Smooth muscle cell (in vitro differentiated cells): Measurements from ENCODE around the gene TEX22. TPM values are rescaled to one million over a fixed set of nuclear protein-coding genes. Genes with fewer than 3 reads are reported as not detected.

Source experiments
- DNase-seq: peaks from one replicate; lab custom pipeline; 2025; ENCODE audit not compliant: unreplicated experiment; lab: John Stamatoyannopoulos, UW
- H2AFZ ChIP-seq: fragments of 200-600 bp; sonication (generic); 2 replicates; pipeline ENCODE4 v1.6.0; 2016; ENCODE audit warnings: antibody characterized with exemption, low read depth, mild to moderate bottlenecking
- H3F3A ChIP-seq: fragments of 200-600 bp; sonication (generic); 2 replicates; pipeline ENCODE4 v1.6.0; 2017; ENCODE audit warnings: antibody characterized with exemption, low read depth
- H3K27ac ChIP-seq: fragments of 200-600 bp; sonication (generic); 2 replicates; pipeline ENCODE4 v1.5.1; 2016; ENCODE audit warnings: low read depth, mild to moderate bottlenecking
- H3K27me3 ChIP-seq: fragments of 200-600 bp; sonication (generic); 2 replicates; pipeline ENCODE4 v1.6.1; 2016; ENCODE audit warnings: low read depth, mild to moderate bottlenecking
- H3K36me3 ChIP-seq: fragments of 200-600 bp; sonication (generic); 2 replicates; pipeline ENCODE4 v1.5.1; 2016; ENCODE audit warnings: low read depth
- H3K4me1 ChIP-seq: fragments of 200-600 bp; sonication (generic); 2 replicates; pipeline ENCODE4 v1.5.1; 2016; ENCODE audit warnings: low read depth
- H3K4me2 ChIP-seq: fragments of 200-600 bp; sonication (generic); 2 replicates; pipeline ENCODE4 v1.6.0; 2016; ENCODE audit warnings: mild to moderate bottlenecking
- H3K4me3 ChIP-seq: fragments of 200-600 bp; sonication (generic); 2 replicates; pipeline ENCODE4 v1.5.1; 2016; ENCODE audit warnings: mild to moderate bottlenecking
- H3K79me2 ChIP-seq: fragments of 200-600 bp; sonication (generic); 2 replicates; pipeline ENCODE4 v1.6.0; 2016; ENCODE audit warnings: low read depth, mild to moderate bottlenecking
- H3K9ac ChIP-seq: fragments of 200-600 bp; sonication (generic); 2 replicates; pipeline ENCODE4 v1.6.0; 2016; ENCODE audit warnings: low read depth
- H3K9me3 ChIP-seq: fragments of 200-600 bp; sonication (generic); replicated peaks from 2 replicates; pipeline ENCODE4 v1.5.1; 2016; ENCODE audit warnings: low read depth
- H4K20me1 ChIP-seq: fragments of 200-600 bp; sonication (generic); 2 replicates; pipeline ENCODE4 v1.6.0; 2016; ENCODE audit warnings: low read depth
- WGBS: methylation state at CpG from one replicate; pipeline ENCODE4 v1.1.7; 2016; ENCODE audit warnings: low lambda C conversion rate; 5-methylcytosine and 5-hydroxymethylcytosine counted together
- polyA plus RNA-seq: library from polyadenylated mRNA; unstranded; fragments of >200 nt; fragmentation: Nextera tagmentation; extraction: Ambion mirVana; gene quantifications from 2 replicates; pipeline ENCODE4 v1.2.1, GENCODE V29; 2016
- total RNA-seq: library from RNA; depleted of rRNA; stranded (reverse); fragments of >200 nt; gene quantifications from 2 replicates; pipeline ENCODE4 v1.2.3, GENCODE V29; 2014
- TF ChIP-seq, protein P1 (sequence below): fragments of 200-600 bp; sonication (generic); IDR thresholded peaks from 2 replicates; pipeline ENCODE4 v1.5.1; 2017; ENCODE audit warnings: borderline replicate concordance, mild to moderate bottlenecking, antibody characterized with exemption; ENCODE audit not compliant: insufficient read depth, poor library complexity, severe bottlenecking

Gene TEX22
- total and polyA plus RNA-seq, 2 experiments from 2014 or later: 0.09 to 0.93 TPM

DNA sequence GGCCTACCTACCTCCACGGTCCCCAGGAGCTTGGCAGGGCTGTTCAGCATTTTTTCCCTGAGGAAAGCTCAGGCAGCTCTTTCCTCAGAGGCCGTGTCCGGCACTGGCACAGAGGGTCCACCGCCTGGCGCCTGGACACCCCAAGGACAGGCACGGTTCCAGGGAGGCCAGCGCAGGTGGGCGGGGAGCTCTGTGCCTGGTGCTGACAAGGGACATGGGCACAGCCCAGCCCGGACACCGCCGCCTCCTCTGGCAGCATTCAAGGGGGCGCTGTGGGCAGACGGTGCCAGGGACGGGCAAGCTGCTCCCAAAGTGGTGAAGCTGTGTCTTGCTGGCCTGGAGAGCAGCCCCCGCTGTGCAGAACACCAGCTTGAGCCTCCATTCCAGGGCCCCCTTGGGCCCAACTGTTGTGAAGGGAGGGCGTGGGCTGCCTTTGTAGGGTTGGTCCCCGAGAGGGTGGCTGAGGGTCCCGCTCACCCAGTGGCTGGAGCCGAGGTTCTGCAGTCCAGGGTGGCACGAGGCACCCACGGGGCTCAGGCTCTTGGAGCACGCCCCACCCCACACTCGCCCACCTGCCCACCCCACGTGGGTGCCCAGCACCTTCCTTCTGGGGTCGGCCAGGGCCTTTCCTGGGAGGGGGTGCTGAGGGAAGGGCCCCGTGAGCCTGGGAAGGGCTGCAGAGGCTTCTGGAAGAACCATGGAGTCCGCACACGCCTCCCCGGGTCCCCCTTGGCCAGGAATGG is 29.3 kb upstream of the TEX22 start:
- no peak overlapping the region for H2AFZ ChIP-seq
- TF ChIP-seq, protein P1, sequence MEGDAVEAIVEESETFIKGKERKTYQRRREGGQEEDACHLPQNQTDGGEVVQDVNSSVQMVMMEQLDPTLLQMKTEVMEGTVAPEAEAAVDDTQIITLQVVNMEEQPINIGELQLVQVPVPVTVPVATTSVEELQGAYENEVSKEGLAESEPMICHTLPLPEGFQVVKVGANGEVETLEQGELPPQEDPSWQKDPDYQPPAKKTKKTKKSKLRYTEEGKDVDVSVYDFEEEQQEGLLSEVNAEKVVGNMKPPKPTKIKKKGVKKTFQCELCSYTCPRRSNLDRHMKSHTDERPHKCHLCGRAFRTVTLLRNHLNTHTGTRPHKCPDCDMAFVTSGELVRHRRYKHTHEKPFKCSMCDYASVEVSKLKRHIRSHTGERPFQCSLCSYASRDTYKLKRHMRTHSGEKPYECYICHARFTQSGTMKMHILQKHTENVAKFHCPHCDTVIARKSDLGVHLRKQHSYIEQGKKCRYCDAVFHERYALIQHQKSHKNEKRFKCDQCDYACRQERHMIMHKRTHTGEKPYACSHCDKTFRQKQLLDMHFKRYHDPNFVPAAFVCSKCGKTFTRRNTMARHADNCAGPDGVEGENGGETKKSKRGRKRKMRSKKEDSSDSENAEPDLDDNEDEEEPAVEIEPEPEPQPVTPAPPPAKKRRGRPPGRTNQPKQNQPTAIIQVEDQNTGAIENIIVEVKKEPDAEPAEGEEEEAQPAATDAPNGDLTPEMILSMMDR: no peak
- H3K9me3 ChIP-seq: no peaks in the 10 kb centered on the region
- H3K9ac ChIP-seq: no peak overlapping the region
- H3K4me1 ChIP-seq: no peaks in the 10 kb centered on the region
- no peak overlapping the region for H3K4me2 ChIP-seq
- no peaks in the 10 kb centered on the region for H3K79me2 ChIP-seq
- no peaks in the 10 kb centered on the region for H3K36me3 ChIP-seq
- no peaks in the 10 kb centered on the region for H3K27me3 ChIP-seq
- no peaks in the 10 kb centered on the region for H3F3A ChIP-seq
- H4K20me1 ChIP-seq: no peaks in the 10 kb centered on the region
- no peak overlapping the region for H3K4me3 ChIP-seq
- 97% methylated on average over 23 of the region's 29 CpGs for WGBS
- DNase-seq: no peak
- no peak overlapping the region for H3K27ac ChIP-seq

DNA sequence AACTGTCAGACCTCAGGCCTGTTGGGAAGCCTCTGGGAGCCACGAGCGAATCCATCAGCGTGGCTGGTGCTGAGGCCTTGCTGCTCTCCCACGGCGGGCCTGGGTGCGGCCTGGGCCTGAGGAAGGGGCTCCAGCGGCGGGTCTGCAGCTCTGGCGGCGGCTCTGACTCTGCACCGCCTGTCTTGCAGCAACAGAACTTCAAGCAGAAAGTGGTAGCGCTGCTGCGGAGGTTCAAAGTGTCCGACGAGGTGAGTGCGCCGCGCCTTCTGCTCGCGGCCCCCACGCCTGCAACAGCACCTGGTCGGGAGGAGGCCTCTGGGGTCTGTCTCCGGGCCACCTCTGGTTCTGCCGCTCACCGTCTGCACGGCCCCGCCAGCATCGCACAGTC is 28.7 kb upstream of the TEX22 start:
- Histone ChIP-seq H3K27ac (no peak overlapping the region), H3K4me1 (no peaks in the 10 kb centered on the region), H3F3A (no peaks in the 10 kb centered on the region), H3K79me2 (no peaks in the 10 kb centered on the region), H2AFZ (no peak overlapping the region), H3K9ac (no peak overlapping the region), H4K20me1 (no peaks in the 10 kb centered on the region), H3K4me3 (no peak overlapping the region), H3K27me3 (no peaks in the 10 kb centered on the region), H3K36me3 (no peaks in the 10 kb centered on the region), H3K9me3 (no peaks in the 10 kb centered on the region), H3K4me2 (no peak overlapping the region)
- no peak for DNase-seq
- 98% methylated on average over 28 of the region's 28 CpGs for WGBS
- TF ChIP-seq, protein P1: no peak

DNA sequence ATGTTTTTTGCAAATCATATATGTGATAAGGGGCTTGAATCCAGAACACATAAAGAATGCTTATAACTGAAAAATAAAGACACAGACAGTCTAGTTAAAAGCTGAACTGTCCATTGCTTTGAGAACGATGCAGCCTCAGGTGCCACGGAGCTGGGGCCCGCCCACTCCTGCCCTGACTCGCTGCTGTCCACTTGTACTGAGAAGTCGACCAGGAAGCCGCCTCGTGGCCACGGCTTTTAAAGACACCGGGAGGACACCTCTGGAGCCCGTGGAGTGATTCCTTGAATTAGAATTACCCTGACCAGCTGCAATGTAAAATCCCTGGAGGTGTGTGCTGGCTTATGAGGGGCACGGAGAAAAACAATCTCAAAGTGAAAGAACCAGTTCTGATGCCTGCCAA is 23.9 kb upstream of the TEX22 start:
- Histone ChIP-seq H2AFZ (no peak overlapping the region), H3K9ac (no peak overlapping the region), H3K4me2 (no peak overlapping the region), H3K79me2 (no peaks in the 10 kb centered on the region), H3K27me3 (no peaks in the 10 kb centered on the region), H3F3A (no peaks in the 10 kb centered on the region), H3K4me3 (no peak overlapping the region), H3K27ac (no peak overlapping the region), H4K20me1 (no peaks in the 10 kb centered on the region), H3K9me3 (no peaks in the 10 kb centered on the region), H3K4me1 (no peaks in the 10 kb centered on the region), H3K36me3 (no peaks in the 10 kb centered on the region)
- WGBS: 91% methylated on average over 11 of the region's 11 CpGs
- TF ChIP-seq, protein P1: no peak
- no peak for DNase-seq

DNA sequence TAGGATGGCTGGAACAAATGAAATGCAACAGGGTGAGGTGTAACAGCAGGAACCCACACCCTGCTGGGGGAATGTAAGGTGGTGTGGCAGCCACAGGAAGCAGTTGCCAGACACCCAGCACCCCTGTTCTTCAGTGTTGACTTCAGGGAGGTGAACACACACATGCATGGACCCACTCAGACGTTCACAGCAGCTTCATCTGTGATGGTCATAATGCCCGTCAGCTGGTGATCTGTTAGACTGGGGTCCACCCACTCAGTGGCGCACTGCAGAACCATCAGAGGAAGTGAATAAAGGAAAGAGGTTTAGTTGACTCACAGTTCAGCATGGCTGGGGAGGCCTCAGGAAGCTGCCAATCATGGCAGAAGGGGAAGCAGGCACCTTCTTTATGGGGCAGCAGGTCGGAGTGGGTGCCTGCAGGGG is 22.7 kb upstream of the TEX22 start:
- Histone ChIP-seq H3K27ac (no peak overlapping the region), H3K4me2 (no peak overlapping the region), H3K27me3 (no peaks in the 10 kb centered on the region), H2AFZ (no peak overlapping the region), H3K9me3 (no peaks in the 10 kb centered on the region), H3K79me2 (no peaks in the 10 kb centered on the region), H3K9ac (no peak overlapping the region), H3K4me3 (no peak overlapping the region), H4K20me1 (no peaks in the 10 kb centered on the region), H3K4me1 (no peaks in the 10 kb centered on the region), H3F3A (no peaks in the 10 kb centered on the region), H3K36me3 (no peaks in the 10 kb centered on the region)
- no peak for DNase-seq
- 49% methylated on average over 4 of the region's 4 CpGs for WGBS
- TF ChIP-seq, protein P1: no peak
